ENCODE results near the gene PFKL.

GRCh38 chr21:44283948-44284347, 15.9 kb upstream of the PFKL start:
- TF ChIP-seq CTCF (IDR thresholded peaks at IDR 0.05; ENCODE audit: low read length) (no peak), EZH2 (optimal IDR thresholded peaks at IDR 0.05; ENCODE audit: low read depth, low read length) (no peak)

Measured in MM.1S (cell line).